CD4-positive, CD25-positive, alpha-beta regulatory T cell (primary cell): ENCODE measurements around the gene MARCHF3. TPM values are rescaled to one million over a fixed set of nuclear protein-coding genes. Genes with fewer than 3 reads are reported as not detected.

Experiments used
- ATAC-seq, 2 donors: fragments of 150-1000 bp; cut with Tn5 transposase; one replicate each; pipeline ENCODE4 v1.10.0; 2021; ENCODE audit warnings: low read depth in 2 of 2, moderate number of reproducible peaks in 2 of 2, moderate library complexity in 1 of 2
- DNase-seq, 3 donors: peaks; one replicate each; pipeline versions ENCODE4 v3.0.0 to v3.0.0-alpha.2; 2012 to 2022; ENCODE audit warnings: mixed read lengths in 1 of 3
- H3K27ac ChIP-seq: one replicate; pipeline ENCODE4 v1.7.0; 2013; ENCODE audit warnings: mild to moderate bottlenecking, low read length; ENCODE audit not compliant: insufficient read depth, poor library complexity, severe bottlenecking
- H3K27me3 ChIP-seq: one replicate; pipeline ENCODE4 v1.7.0; 2013; ENCODE audit warnings: low read length; ENCODE audit not compliant: control insufficient read depth, insufficient read depth
- H3K36me3 ChIP-seq: one replicate; pipeline ENCODE4 v1.7.0; 2013; ENCODE audit warnings: mild to moderate bottlenecking, low read length, moderate library complexity; ENCODE audit not compliant: control insufficient read depth, insufficient read depth
- H3K4me1 ChIP-seq: 2 replicates; pipeline ENCODE4 v1.7.0; 2013; ENCODE audit warnings: mild to moderate bottlenecking, low read length; ENCODE audit not compliant: insufficient read depth, control insufficient read depth, poor library complexity, severe bottlenecking
- H3K4me3 ChIP-seq: one replicate; pipeline ENCODE4 v1.7.0; 2013; ENCODE audit warnings: low read depth, mild to moderate bottlenecking, low read length, moderate library complexity
- H3K9me3 ChIP-seq, 2 experiments: 1 replicate in 1 of 2; 2 replicates in 1 of 2; pipeline ENCODE4 v1.7.0; 2013; ENCODE audit warnings: low read length in 2 of 2, mild to moderate bottlenecking in 1 of 2, moderate library complexity in 1 of 2; ENCODE audit not compliant: control insufficient read depth in 2 of 2
- H3K27ac Mint-ChIP-seq, 3 donors: one replicate each; pipeline ENCODE4 v1.8.0; 2020 to 2022; ENCODE audit warnings: mild to moderate bottlenecking in 3 of 3, mixed read lengths in 3 of 3, moderate library complexity in 2 of 3
- H3K27me3 Mint-ChIP-seq: one replicate; pipeline ENCODE4 v1.8.0; 2022; ENCODE audit warnings: mild to moderate bottlenecking, mixed read lengths
- H3K36me3 Mint-ChIP-seq: one replicate; pipeline ENCODE4 v1.8.0; 2020; ENCODE audit warnings: mixed read lengths
- H3K4me1 Mint-ChIP-seq, 4 donors: one replicate each; pipeline ENCODE4 v1.8.0; 2020 to 2022; ENCODE audit warnings: mixed read lengths in 4 of 4, mild to moderate bottlenecking in 1 of 4
- H3K4me3 Mint-ChIP-seq, 4 donors: one replicate each; pipeline ENCODE4 v1.8.0; 2020 to 2022; ENCODE audit warnings: mild to moderate bottlenecking in 4 of 4, mixed read lengths in 4 of 4, moderate library complexity in 3 of 4
- H3K9me3 Mint-ChIP-seq, 7 donors: one replicate each; pipeline ENCODE4 v1.8.0; 2020 to 2022; ENCODE audit warnings: mixed read lengths in 7 of 7, mild to moderate bottlenecking in 3 of 7, moderate library complexity in 2 of 7
- polyA plus RNA-seq, 4 donors: library from polyadenylated mRNA; unstranded; fragments of 300-500 nt; fragmentation: Illumina TruSeq; gene quantifications; one replicate each; pipeline ENCODE4 v1.2.3, GENCODE V29; 2021
- total RNA-seq: library from RNA; stranded (reverse); gene quantifications from one replicate; pipeline ENCODE4 v1.2.3, GENCODE V29; 2022

The MARCHF3 gene
- total and polyA plus RNA-seq, 5 donors from 2014 or later, result 12.5 to 21.6 (median 15.2) TPM

GRCh38 chr5:127003798-127004495 lies 26.4 kb downstream of the MARCHF3 start:
- ATAC-seq (no peak), DNase-seq (no peak)
- Mint-ChIP-seq H3K9me3 (peaks cover 0 to 2% (median 0%) of the 10 kb centered on the region in 7 donors), H3K4me1 (peaks cover 4 to 28% (median 17%) of the 10 kb centered on the region in 4 donors), H3K36me3 (peaks cover 11% of the 10 kb centered on the region), H3K4me3 (no peak overlapping the region), H3K27me3 (peaks cover 4% of the 10 kb centered on the region), H3K27ac (no peak overlapping the region)
- Histone ChIP-seq H3K27me3 (no peaks in the 10 kb centered on the region), H3K9me3 (no peaks in the 10 kb centered on the region), H3K36me3 (no peaks in the 10 kb centered on the region), H3K4me1 (no peaks in the 10 kb centered on the region), H3K4me3 (no peak overlapping the region), H3K27ac (no peak overlapping the region)

- H3K36me3 Mint-ChIP-seq, result peaks cover 6% of the 10 kb centered on the region
Measured at GRCh38 chr5:127002390-127002789, 28.0 kb downstream of the MARCHF3 start.

GRCh38 chr5:127001621-127002296 lies 28.6 kb downstream of the MARCHF3 start:
- no peak for DNase-seq
- no peak overlapping the region for H3K4me3 ChIP-seq
- ATAC-seq, result no peak
- Mint-ChIP-seq H3K9me3 (peaks cover 0 to 3% (median 0%) of the 10 kb centered on the region in 7 donors), H3K27me3 (peaks cover 4% of the 10 kb centered on the region), H3K27ac (no peak overlapping the region), H3K4me3 (no peak overlapping the region), H3K4me1 (peaks cover 4 to 35% (median 20%) of the 10 kb centered on the region in 4 donors), H3K36me3 (peaks cover 6% of the 10 kb centered on the region)
- H3K36me3 ChIP-seq, result no peaks in the 10 kb centered on the region
- no peak overlapping the region for H3K27ac ChIP-seq
- no peaks in the 10 kb centered on the region for H3K27me3 ChIP-seq
- no peaks in the 10 kb centered on the region for H3K4me1 ChIP-seq
- no peaks in the 10 kb centered on the region for H3K9me3 ChIP-seq

More at GRCh38 chr5:127002390-127002789, 28.0 kb downstream of the MARCHF3 start:
- no peak overlapping the region for H3K4me3 Mint-ChIP-seq
- H3K36me3 ChIP-seq, result no peaks in the 10 kb centered on the region
- no peaks in the 10 kb centered on the region for H3K27me3 ChIP-seq
- ATAC-seq (no peak), DNase-seq (no peak)
- H3K4me1 ChIP-seq, result no peaks in the 10 kb centered on the region
- H3K4me3 ChIP-seq, result no peak overlapping the region
- H3K27me3 Mint-ChIP-seq, result peaks cover 4% of the 10 kb centered on the region
- no peak overlapping the region for H3K27ac Mint-ChIP-seq
- no peaks in the 10 kb centered on the region for H3K9me3 ChIP-seq
- H3K9me3 Mint-ChIP-seq, result peaks cover 0 to 2% (median 0%) of the 10 kb centered on the region in 7 donors
- no peak overlapping the region for H3K27ac ChIP-seq
- peaks cover 4 to 35% (median 19%) of the 10 kb centered on the region in 4 donors for H3K4me1 Mint-ChIP-seq

- peaks cover 25% of the 10 kb centered on the region for H3K36me3 Mint-ChIP-seq
- H3K4me3 Mint-ChIP-seq, result peak overlapping the region in 1 of 4 donors; percentile 25
- H3K9me3 Mint-ChIP-seq, result peaks cover 0 to 3% (median 0%) of the 10 kb centered on the region in 7 donors
- Histone ChIP-seq H3K27me3 (no peaks in the 10 kb centered on the region), H3K9me3 (no peaks in the 10 kb centered on the region), H3K4me3 (no peak overlapping the region), H3K27ac (no peak overlapping the region), H3K4me1 (no peaks in the 10 kb centered on the region), H3K36me3 (no peaks in the 10 kb centered on the region)
- H3K4me1 Mint-ChIP-seq, result peaks cover 9 to 51% (median 35%) of the 10 kb centered on the region in 4 donors
- H3K27me3 Mint-ChIP-seq, result peaks cover 10% of the 10 kb centered on the region
- DNase-seq (no peak), ATAC-seq (no peak)
- no peak overlapping the region for H3K27ac Mint-ChIP-seq
Measured at GRCh38 chr5:126998895-126999570, 31.3 kb downstream of the MARCHF3 start.

GRCh38 chr5:126998201-126998631 lies 32.1 kb downstream of the MARCHF3 start:
- no peak overlapping the region for H3K27ac Mint-ChIP-seq
- Histone ChIP-seq H3K9me3 (no peaks in the 10 kb centered on the region), H3K36me3 (no peaks in the 10 kb centered on the region), H3K4me3 (no peak overlapping the region), H3K27ac (no peak overlapping the region), H3K4me1 (no peaks in the 10 kb centered on the region), H3K27me3 (no peaks in the 10 kb centered on the region)
- DNase-seq, result no peak
- ATAC-seq, result no peak
- peaks cover 25% of the 10 kb centered on the region for H3K36me3 Mint-ChIP-seq
- peaks cover 0 to 3% (median 0%) of the 10 kb centered on the region in 7 donors for H3K9me3 Mint-ChIP-seq
- H3K4me1 Mint-ChIP-seq, result peaks cover 17 to 59% (median 40%) of the 10 kb centered on the region in 4 donors
- no peak overlapping the region for H3K4me3 Mint-ChIP-seq
- peaks cover 10% of the 10 kb centered on the region for H3K27me3 Mint-ChIP-seq

GRCh38 chr5:126995689-126996088 lies 34.7 kb downstream of the MARCHF3 start:
- H3K36me3 ChIP-seq, result no peaks in the 10 kb centered on the region
- H3K27me3 Mint-ChIP-seq, result peaks cover 10% of the 10 kb centered on the region
- H3K27me3 ChIP-seq, result no peaks in the 10 kb centered on the region
- H3K27ac Mint-ChIP-seq, result peak overlapping the region in 1 of 3 donors; percentile 24
- no peak overlapping the region for H3K27ac ChIP-seq
- H3K4me1 Mint-ChIP-seq, result peaks cover 16 to 73% (median 39%) of the 10 kb centered on the region in 4 donors
- H3K4me3 ChIP-seq, result no peak overlapping the region
- ATAC-seq, result no peak
- no peak for DNase-seq
- H3K9me3 ChIP-seq, result no peaks in the 10 kb centered on the region
- H3K4me1 ChIP-seq, result no peaks in the 10 kb centered on the region
- no peak overlapping the region for H3K4me3 Mint-ChIP-seq
- H3K36me3 Mint-ChIP-seq, result peaks cover 25% of the 10 kb centered on the region
- peaks cover 0 to 1% (median 0%) of the 10 kb centered on the region in 7 donors for H3K9me3 Mint-ChIP-seq

- H3K4me1 ChIP-seq, result no peaks in the 10 kb centered on the region
- no peaks in the 10 kb centered on the region for H3K27me3 ChIP-seq
- H3K36me3 Mint-ChIP-seq, result peaks cover 25% of the 10 kb centered on the region
- no peaks in the 10 kb centered on the region for H3K36me3 ChIP-seq
- peak overlapping the region in 1 of 4 donors; percentile 18 for H3K4me3 Mint-ChIP-seq
- ATAC-seq, result no peak
- DNase-seq, result no peak
- peak overlapping the region in 1 of 3 donors; percentile 4 for H3K27ac Mint-ChIP-seq
- H3K4me1 Mint-ChIP-seq, result peaks cover 16 to 78% (median 40%) of the 10 kb centered on the region in 4 donors
- H3K9me3 Mint-ChIP-seq, result peaks cover 0 to 1% (median 0%) of the 10 kb centered on the region in 7 donors
- peaks cover 8% of the 10 kb centered on the region for H3K27me3 Mint-ChIP-seq
- no peak overlapping the region for H3K4me3 ChIP-seq
- H3K9me3 ChIP-seq, result no peaks in the 10 kb centered on the region
- no peak overlapping the region for H3K27ac ChIP-seq
Measured at GRCh38 chr5:126995039-126995438, 35.3 kb downstream of the MARCHF3 start.
